Measurements from ENCODE around the gene CXorf38.
"Not testable (repeated sequence)": the region's sequence is repeated elsewhere in the genome, so short reads cannot be mapped to it uniquely, and the experiment has no call there.

The CXorf38 gene

GRCh38 chrX:40625294-40625693 is 22.1 kb downstream of the CXorf38 start:
- DNase-seq = no peak

- no peak for DNase-seq
Observed at GRCh38 chrX:40623665-40624064, 23.7 kb downstream of the CXorf38 start.

GRCh38 chrX:40623139-40623536 is 24.2 kb downstream of the CXorf38 start, which contains the start of gene MPC1L:
Gene MPC1L, plus strand, starts transcription at chrX:40623428. Its CDS starts 138 bp downstream, at chrX:40623566.
- DNase-seq = no peak

GRCh38 chrX:40622479-40623138 is 24.8 kb downstream of the CXorf38 start:
- peak; percentile 45 for DNase-seq

- no peak for DNase-seq
Observed at GRCh38 chrX:40617566-40617965, 29.8 kb downstream of the CXorf38 start.

GRCh38 chrX:40615976-40616375 is 31.4 kb downstream of the CXorf38 start:
- DNase-seq = no peak

GRCh38 chrX:40612511-40612910 is 34.9 kb downstream of the CXorf38 start:
- DNase-seq = no peak

- DNase-seq = no peak
Observed at GRCh38 chrX:40607381-40607780, 40.0 kb downstream of the CXorf38 start.

GRCh38 chrX:40603446-40603845 is 43.9 kb downstream of the CXorf38 start:
- no peak for DNase-seq

GRCh38 chrX:40589616-40590321 is 57.6 kb downstream of the CXorf38 start:
- DNase-seq = not testable (repeated sequence)

GRCh38 chrX:40587623-40588022 is 59.7 kb downstream of the CXorf38 start:
- DNase-seq = not testable (repeated sequence)

GRCh38 chrX:40582811-40583210 is 64.5 kb downstream of the CXorf38 start:
- DNase-seq = no peak

GRCh38 chrX:40582178-40582577 is 65.2 kb downstream of the CXorf38 start:
- not testable (repeated sequence) for DNase-seq

GRCh38 chrX:40581336-40581920 is 65.9 kb downstream of the CXorf38 start:
- DNase-seq = no peak

GRCh38 chrX:40580537-40581335 is 66.6 kb downstream of the CXorf38 start, which contains the start of gene ATP6AP2:
Gene ATP6AP2, plus strand, starts transcription at chrX:40580970. Its CDS starts 96 bp downstream, at chrX:40581066.
- DNase-seq = peak; percentile 99

GRCh38 chrX:40579900-40580536 is 67.3 kb downstream of the CXorf38 start:
- peak; percentile 55 for DNase-seq

GRCh38 chrX:40579141-40579540 is 68.2 kb downstream of the CXorf38 start:
- no peak for DNase-seq

GRCh38 chrX:40578039-40578695 is 69.2 kb downstream of the CXorf38 start:
- DNase-seq = peak; percentile 4

All from DMS53 (cell line).